GM12865 (cell line): ENCODE results near the gene ZDHHC7.

ENCODE experiments used
- DNase-seq: peaks from one replicate; pipeline ENCODE4 v3.0.0; 2010; ENCODE audit warnings: low read depth
- H3K4me3 ChIP-seq: 2 replicates; pipeline ENCODE4 v1.5.1; 2011; ENCODE audit warnings: mild to moderate bottlenecking, low read depth, low read length, control low read depth
- TF ChIP-seq, protein P1 (sequence below): IDR thresholded peaks from 2 replicates; pipeline ENCODE4 v1.5.1; 2011; ENCODE audit warnings: low read length, control low read depth, low read depth, inconsistent platforms; ENCODE audit not compliant: insufficient read depth; ENCODE audit errors: missing control alignments

The ZDHHC7 gene

DNA sequence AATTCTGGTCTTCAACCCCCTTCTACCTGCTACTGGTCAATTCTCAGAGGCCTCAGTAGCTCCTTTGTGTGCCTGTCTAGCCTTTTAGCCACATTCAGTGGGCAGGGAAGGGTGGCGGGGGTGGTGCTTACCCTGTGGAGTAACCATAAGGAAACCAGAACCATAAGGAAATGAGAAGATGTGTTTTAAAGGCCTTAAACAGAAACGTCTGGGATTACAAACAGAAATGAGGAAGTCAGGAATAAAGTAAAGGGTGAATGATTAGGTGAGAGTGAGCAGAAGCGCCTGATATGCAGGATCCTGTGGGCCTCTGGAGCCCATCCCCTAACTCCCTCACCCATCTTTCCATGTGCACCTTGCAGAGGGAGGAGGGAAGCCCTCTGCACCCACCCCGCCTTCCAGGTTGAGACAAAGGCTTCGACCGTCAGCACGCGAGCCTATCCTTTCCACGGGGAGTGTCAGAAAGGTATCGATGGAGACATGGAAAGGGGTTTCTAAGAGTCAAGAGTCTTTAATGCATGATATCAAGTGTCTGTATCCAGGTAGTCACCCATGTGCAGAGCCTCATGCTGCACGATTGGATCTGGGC is 36.6 kb upstream of the ZDHHC7 start:
- TF ChIP-seq, protein P1, sequence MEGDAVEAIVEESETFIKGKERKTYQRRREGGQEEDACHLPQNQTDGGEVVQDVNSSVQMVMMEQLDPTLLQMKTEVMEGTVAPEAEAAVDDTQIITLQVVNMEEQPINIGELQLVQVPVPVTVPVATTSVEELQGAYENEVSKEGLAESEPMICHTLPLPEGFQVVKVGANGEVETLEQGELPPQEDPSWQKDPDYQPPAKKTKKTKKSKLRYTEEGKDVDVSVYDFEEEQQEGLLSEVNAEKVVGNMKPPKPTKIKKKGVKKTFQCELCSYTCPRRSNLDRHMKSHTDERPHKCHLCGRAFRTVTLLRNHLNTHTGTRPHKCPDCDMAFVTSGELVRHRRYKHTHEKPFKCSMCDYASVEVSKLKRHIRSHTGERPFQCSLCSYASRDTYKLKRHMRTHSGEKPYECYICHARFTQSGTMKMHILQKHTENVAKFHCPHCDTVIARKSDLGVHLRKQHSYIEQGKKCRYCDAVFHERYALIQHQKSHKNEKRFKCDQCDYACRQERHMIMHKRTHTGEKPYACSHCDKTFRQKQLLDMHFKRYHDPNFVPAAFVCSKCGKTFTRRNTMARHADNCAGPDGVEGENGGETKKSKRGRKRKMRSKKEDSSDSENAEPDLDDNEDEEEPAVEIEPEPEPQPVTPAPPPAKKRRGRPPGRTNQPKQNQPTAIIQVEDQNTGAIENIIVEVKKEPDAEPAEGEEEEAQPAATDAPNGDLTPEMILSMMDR, result no peak
- H3K4me3 ChIP-seq, result no peak overlapping the region
- no peak for DNase-seq

DNA sequence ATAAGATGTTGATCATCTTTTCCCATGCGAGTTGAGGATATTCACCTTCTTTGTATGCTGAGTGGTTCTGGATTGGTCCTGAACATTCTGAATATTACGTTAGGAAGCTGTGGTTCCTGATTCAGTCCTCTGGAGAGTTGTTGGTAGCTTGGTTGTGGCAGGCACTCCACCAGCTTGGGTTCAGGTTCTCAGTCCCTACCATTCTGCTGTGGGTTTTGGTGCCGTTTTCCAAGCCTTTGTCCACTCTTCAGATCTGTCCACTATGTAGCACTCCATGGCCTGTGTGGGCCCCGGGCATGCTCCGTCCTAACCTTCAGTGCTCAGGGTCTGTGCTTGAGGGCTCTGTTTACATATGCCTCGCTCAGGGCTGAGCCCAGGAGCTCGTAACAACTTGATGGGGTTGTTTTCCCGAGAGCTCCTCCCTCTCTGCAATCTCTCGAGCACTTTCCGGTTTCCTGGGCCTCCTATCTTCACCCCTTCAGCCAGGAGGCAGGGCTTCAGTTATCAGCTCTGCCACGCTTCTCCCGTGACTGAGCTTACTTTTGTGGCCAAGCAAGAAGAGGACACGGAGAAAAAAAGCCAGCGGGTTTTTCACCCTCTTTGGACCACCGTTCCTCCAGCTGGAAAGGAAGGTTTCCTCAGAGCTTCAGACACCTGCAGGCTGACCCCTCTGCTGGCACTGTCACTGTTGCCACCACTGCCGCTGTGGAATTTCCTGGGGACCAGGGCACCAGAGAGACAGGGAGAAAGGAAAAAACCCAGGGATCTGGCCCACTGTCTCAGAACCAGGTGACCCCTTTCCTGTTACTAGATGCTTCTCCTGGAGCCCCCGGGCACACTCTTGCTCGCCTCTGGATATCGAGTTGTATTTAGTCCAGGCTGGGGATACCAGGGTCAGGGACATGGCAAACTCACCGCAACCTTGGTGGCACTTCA is 35.9 kb upstream of the ZDHHC7 start:
- DNase-seq, result no peak
- TF ChIP-seq, protein P1, result no peak
- H3K4me3 ChIP-seq, result no peak overlapping the region

DNA sequence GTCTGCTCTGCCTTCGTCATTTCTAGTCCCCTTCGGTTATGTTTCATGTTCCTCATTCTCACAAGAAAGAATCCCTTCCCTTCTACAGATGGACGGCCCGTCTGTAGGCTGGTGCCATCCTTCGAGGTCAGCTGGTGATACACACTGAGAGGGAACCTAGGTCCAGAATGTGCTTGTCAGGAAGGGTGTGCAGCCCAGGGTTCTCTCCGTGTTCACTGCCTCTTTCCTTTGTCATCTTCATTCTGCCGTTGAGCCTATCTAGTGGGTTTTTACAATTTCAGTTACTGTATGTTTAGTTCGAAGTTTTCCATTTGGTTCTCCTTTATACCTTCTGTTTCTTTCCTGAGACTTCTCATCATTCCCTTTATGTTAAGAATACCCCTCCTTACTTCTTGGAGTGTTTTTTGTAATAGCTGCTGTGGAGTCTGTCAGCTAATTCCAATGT is 35.2 kb upstream of the ZDHHC7 start:
- TF ChIP-seq, protein P1, result no peak
- no peak for DNase-seq
- no peak overlapping the region for H3K4me3 ChIP-seq

DNA sequence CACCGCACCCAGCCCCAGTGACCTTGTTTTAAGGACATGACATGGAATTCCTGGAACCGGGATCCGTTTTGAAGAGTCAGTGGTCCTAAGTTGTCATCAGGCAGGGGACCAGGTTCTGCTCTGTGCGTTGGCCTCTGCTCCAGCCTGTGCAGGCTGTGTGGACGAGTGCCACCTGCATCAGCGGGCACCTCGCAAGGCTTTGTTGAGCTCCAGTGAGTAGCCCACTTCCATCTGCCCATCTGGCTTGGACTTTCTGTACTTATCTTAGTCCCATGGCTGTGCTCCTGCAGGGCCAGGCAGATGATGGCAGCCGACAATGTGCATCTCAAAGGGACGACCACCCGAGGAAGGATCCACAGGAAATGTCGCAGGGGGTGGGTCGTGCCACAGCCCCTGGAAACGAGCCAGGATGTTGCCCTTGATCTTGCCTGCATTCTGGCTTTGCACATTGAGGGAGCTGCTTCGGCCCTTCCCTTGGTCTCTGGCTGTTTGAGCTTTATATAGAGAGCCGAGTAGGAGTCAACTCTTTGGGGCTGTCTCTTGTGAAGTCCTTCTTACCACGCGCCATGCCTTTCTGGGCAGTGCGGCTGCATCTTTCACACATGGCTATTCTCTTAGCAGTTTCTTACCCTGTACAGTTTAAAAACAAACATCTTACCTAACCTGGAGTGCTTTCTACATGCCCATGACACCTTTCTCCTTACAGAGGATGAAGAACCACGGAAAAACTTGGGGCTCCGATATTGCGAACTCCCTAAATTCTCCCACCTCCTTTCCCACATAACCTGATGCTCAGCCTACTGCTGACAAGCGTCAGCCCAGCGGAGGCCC is 34.5 kb upstream of the ZDHHC7 start:
- TF ChIP-seq, protein P1, result no peak
- no peak overlapping the region for H3K4me3 ChIP-seq
- no peak for DNase-seq

DNA sequence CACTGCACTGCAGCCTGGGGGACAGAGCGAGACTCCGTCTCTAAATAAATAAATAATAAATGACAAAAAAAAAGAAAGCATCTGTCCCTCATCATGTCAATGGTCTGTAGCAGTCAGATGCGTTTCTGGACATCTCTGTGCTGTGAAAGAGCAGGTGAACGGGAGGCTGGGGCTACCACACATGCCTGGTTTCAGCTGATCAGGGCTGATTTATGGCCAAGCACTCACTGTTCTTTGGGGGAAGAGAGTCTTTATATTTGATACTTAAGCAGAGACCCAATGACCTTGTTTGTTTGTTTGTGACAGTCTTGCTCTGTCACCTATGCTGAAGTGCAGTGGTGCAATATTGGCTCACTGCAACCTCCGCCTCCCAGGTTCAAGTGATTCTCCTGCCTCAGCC is 33.7 kb upstream of the ZDHHC7 start:
- no peak for DNase-seq

DNA sequence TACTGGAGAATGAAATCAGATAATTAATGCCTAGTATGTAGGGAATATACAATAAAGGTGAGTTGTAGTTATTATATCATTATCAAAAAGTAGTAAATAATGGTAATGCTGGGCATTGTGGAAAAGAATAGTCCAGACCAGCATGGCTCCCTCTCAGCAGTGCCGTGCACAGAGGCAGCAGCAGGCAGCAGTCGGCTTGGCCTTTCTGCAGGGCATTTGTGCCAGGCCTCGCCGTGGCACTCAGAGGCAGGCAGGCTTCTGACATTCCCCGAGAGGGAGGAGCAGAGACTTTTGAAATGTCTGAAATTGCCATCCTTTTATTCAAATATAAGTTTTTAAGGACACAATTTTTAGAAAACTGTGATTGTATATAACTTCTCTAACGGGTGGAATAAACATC is 31.3 kb upstream of the ZDHHC7 start:
- H3K4me3 ChIP-seq, result no peak overlapping the region
- TF ChIP-seq, protein P1, result no peak
- DNase-seq, result no peak

More for the DNA sequence above, 33.7 kb upstream of the ZDHHC7 start:
- no peak overlapping the region for H3K4me3 ChIP-seq
- TF ChIP-seq, protein P1, result no peak
